Hepatocyte (in vitro differentiated cells): Measurements from ENCODE around the gene MUC5AC.
"Not testable (repeated sequence)": the region's sequence is repeated elsewhere in the genome, so short reads cannot be mapped to it uniquely, and the experiment has no call there.

Experiments used
- EZH2 ChIP-seq: fragments of 200-600 bp; sonication (generic); IDR thresholded peaks from 2 replicates; pipeline ENCODE4 v1.6.1; 2016; ENCODE audit warnings: antibody characterized with exemption, mild to moderate bottlenecking, borderline replicate concordance
- EZH2phosphoT487 ChIP-seq: fragments of 200-600 bp; sonication (generic); IDR thresholded peaks from one replicate; pipeline ENCODE4 v1.6.1; 2018; ENCODE audit warnings: antibody characterized with exemption, mild to moderate bottlenecking, low read depth, moderate library complexity; ENCODE audit not compliant: unreplicated experiment, severe bottlenecking
- TF ChIP-seq, protein P1 (sequence below): fragments of 200-600 bp; sonication (generic); IDR thresholded peaks from 2 replicates; pipeline ENCODE4 v1.5.1; 2016; ENCODE audit warnings: antibody characterized with exemption, mild to moderate bottlenecking; ENCODE audit not compliant: poor library complexity

GRCh38 chr11:1164779-1165255 lies 7.1 kb downstream of the MUC5AC start:
- TF ChIP-seq, protein P1, sequence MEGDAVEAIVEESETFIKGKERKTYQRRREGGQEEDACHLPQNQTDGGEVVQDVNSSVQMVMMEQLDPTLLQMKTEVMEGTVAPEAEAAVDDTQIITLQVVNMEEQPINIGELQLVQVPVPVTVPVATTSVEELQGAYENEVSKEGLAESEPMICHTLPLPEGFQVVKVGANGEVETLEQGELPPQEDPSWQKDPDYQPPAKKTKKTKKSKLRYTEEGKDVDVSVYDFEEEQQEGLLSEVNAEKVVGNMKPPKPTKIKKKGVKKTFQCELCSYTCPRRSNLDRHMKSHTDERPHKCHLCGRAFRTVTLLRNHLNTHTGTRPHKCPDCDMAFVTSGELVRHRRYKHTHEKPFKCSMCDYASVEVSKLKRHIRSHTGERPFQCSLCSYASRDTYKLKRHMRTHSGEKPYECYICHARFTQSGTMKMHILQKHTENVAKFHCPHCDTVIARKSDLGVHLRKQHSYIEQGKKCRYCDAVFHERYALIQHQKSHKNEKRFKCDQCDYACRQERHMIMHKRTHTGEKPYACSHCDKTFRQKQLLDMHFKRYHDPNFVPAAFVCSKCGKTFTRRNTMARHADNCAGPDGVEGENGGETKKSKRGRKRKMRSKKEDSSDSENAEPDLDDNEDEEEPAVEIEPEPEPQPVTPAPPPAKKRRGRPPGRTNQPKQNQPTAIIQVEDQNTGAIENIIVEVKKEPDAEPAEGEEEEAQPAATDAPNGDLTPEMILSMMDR, result not testable (repeated sequence)
- not testable (repeated sequence) for TF ChIP-seq EZH2, EZH2phosphoT487
